Tibial nerve (tissue), 4 donors: ENCODE measurements around the gene NREP. TPM values are rescaled to one million over a fixed set of nuclear protein-coding genes. Genes with fewer than 3 reads are reported as not detected.

Experiments
- DNase-seq, 2 donors: peaks; one replicate each; pipeline ENCODE4 v3.0.0-alpha.2; 2019; ENCODE audit warnings: low spot score in 2 of 2
- H3K27ac ChIP-seq, 4 donors: fragments of 200-600 bp; sonication (generic) in 3 of 4; one replicate each; pipeline ENCODE4 v1.5.1; 2017 to 2019; ENCODE audit warnings: mild to moderate bottlenecking in 1 of 4
- H3K27me3 ChIP-seq, 2 donors: fragments of 200-600 bp; sonication (generic) in 1 of 2; one replicate each; pipeline versions ENCODE4 v1.5.1 to v1.6.0; 2017 to 2019
- H3K36me3 ChIP-seq, 3 donors: fragments of 200-600 bp; sonication (generic); one replicate each; pipeline ENCODE4 v1.5.1; 2018 to 2019
- H3K4me1 ChIP-seq, 4 donors: fragments of 200-600 bp; sonication (generic) in 3 of 4; one replicate each; pipeline ENCODE4 v1.5.1; 2017 to 2019
- H3K4me3 ChIP-seq, 4 donors: fragments of 200-600 bp; sonication (generic) in 3 of 4; one replicate each; pipeline ENCODE4 v1.5.1; 2017 to 2019; ENCODE audit warnings: mild to moderate bottlenecking in 1 of 4, moderate library complexity in 1 of 4
- H3K9me3 ChIP-seq, 4 donors: fragments of 200-600 bp; sonication (generic) in 3 of 4; one replicate each; pipeline ENCODE4 v1.5.1; 2017 to 2019
- EP300 ChIP-seq, 2 donors: sonication (generic); formaldehyde crosslinking; IDR thresholded peaks; one replicate each; pipeline ENCODE4 v1.6.1; 2017; ENCODE audit warnings: antibody characterized with exemption in 2 of 2, mild to moderate bottlenecking in 1 of 2
- POLR2A ChIP-seq, 2 donors: fragments of 450-650 bp; IDR thresholded peaks; one replicate each; pipeline ENCODE4 v1.6.1; 2017; ENCODE audit warnings: antibody characterized with exemption in 2 of 2, mild to moderate bottlenecking in 2 of 2, moderate library complexity in 2 of 2
- WGBS, 2 donors: methylation state at CpG; one replicate each; pipeline ENCODE4 v1.1.5; 2018; 5-methylcytosine and 5-hydroxymethylcytosine counted together
- total RNA-seq, 4 donors: library from RNA; depleted of rRNA; stranded (reverse); fragments of >200 nt; gene quantifications; one replicate each; pipeline ENCODE4 v1.1.0, GENCODE V29; 2016
- TF ChIP-seq, protein P1 (sequence below), 5 experiments: fragments of 200-600 bp in 3 of 5; fragments of 450-650 bp in 2 of 5; sonication (generic) in 3 of 5; IDR thresholded peaks; one replicate each; pipeline ENCODE4 v1.5.1; 2016 to 2019; ENCODE audit warnings: antibody characterized with exemption in 5 of 5, mild to moderate bottlenecking in 3 of 5, moderate library complexity in 2 of 5

The NREP gene
- total RNA-seq, 4 donors from 2014 or later = 3.3 to 18.0 (median 11.3) TPM

DNA sequence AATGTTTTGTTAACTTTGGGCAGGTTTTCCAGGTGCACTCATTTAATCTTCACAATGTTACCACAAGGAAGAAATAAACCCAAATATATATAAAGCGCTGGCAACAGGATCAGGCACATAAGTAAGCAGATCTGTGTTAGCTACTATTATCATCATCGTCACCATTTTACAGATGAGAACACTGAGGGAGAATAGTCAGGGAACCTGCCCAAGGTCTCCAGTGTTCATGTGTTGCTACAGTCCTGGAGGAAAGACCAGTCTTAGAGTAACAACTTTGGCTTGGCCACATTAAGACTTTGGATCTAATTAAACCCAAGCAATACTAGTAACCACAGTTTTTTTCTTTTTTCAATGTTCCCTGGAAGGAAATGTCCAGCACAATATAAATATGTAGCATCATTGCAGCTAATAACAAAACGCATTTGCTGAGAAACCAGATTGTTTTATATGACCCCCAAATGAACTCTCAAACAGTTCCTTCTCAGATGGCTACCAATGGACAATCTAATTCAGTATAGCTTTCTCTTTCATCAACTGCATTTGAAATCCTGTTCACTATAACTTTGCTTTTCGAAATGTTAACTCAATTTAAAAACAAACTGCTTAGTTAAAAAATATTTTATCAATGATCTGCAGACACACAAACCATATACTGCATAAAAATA lies 11.8 kb downstream of the NREP start:
- H3K27ac ChIP-seq = no peak overlapping the region
- TF ChIP-seq EP300 (IDR thresholded peaks at IDR 0.05) = no peak
- no peak for TF ChIP-seq POLR2A (IDR thresholded peaks at IDR 0.05)
- TF ChIP-seq, protein P1, sequence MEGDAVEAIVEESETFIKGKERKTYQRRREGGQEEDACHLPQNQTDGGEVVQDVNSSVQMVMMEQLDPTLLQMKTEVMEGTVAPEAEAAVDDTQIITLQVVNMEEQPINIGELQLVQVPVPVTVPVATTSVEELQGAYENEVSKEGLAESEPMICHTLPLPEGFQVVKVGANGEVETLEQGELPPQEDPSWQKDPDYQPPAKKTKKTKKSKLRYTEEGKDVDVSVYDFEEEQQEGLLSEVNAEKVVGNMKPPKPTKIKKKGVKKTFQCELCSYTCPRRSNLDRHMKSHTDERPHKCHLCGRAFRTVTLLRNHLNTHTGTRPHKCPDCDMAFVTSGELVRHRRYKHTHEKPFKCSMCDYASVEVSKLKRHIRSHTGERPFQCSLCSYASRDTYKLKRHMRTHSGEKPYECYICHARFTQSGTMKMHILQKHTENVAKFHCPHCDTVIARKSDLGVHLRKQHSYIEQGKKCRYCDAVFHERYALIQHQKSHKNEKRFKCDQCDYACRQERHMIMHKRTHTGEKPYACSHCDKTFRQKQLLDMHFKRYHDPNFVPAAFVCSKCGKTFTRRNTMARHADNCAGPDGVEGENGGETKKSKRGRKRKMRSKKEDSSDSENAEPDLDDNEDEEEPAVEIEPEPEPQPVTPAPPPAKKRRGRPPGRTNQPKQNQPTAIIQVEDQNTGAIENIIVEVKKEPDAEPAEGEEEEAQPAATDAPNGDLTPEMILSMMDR (IDR thresholded peaks at IDR 0.05) = no peak
- H3K27me3 ChIP-seq = no peaks in the 10 kb centered on the region
- no peak overlapping the region for H3K4me3 ChIP-seq
- WGBS, 2 donors = 64 to 70% methylated on average over 4 of the region's 4 CpGs
- peaks cover 8 to 36% (median 18%) of the 10 kb centered on the region in 4 donors for H3K4me1 ChIP-seq
- no peaks in the 10 kb centered on the region for H3K9me3 ChIP-seq
- no peak for DNase-seq
- no peaks in the 10 kb centered on the region for H3K36me3 ChIP-seq

DNA sequence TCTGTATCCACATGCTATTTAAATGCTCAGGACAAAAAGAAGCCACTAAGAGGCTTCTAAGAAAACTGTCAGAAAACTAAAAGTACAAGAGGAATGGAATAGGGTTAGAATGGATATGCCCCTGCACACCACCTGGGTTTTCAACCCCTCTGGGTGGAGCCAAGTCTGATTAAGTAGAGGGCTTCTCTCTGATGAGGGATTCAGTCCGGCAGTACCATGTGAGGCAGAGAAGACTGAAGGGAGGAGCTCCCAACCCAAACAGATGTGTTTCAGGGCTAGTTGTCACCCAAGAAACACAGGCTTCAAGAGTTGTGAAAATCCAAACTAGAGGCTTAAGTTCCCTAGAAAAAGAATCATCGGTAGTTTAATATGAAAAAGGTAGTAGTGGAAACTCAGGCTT lies 12.5 kb downstream of the NREP start:
- WGBS, 2 donors = 62 to 76% methylated on average over 2 of the region's 2 CpGs
- DNase-seq = no peak
- H3K27me3 ChIP-seq = no peaks in the 10 kb centered on the region
- no peak overlapping the region for H3K4me3 ChIP-seq
- peaks cover 8 to 36% (median 18%) of the 10 kb centered on the region in 4 donors for H3K4me1 ChIP-seq
- H3K9me3 ChIP-seq = no peaks in the 10 kb centered on the region
- H3K36me3 ChIP-seq = no peaks in the 10 kb centered on the region
- TF ChIP-seq EP300 (IDR thresholded peaks at IDR 0.05) (no peak), POLR2A (IDR thresholded peaks at IDR 0.05) (no peak)
- TF ChIP-seq, protein P1 (IDR thresholded peaks at IDR 0.05) = no peak
- H3K27ac ChIP-seq = no peak overlapping the region

DNA sequence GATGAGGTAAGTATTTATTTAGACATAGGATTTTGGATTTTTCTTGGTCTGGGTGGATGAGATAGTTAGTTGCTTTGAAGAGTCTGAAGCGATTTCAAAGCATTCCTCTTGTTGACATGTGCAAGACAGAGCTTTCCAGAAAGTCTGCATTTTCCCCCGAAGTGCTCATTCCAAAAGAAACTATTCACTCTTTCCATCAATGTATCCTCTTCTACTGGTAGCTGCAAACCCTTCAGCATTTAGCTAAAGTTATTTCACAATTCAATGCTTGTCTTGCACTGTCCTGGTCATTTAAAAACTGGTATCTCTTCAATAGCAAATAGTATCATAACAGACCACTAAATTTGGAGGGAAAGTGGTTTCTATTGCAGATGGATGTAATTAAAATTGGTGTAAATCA lies 13.0 kb downstream of the NREP start:
- H3K27ac ChIP-seq = peak overlapping the region in 1 of 4 donors; percentile 30
- H3K4me1 ChIP-seq = peaks cover 8 to 36% (median 18%) of the 10 kb centered on the region in 4 donors

DNA sequence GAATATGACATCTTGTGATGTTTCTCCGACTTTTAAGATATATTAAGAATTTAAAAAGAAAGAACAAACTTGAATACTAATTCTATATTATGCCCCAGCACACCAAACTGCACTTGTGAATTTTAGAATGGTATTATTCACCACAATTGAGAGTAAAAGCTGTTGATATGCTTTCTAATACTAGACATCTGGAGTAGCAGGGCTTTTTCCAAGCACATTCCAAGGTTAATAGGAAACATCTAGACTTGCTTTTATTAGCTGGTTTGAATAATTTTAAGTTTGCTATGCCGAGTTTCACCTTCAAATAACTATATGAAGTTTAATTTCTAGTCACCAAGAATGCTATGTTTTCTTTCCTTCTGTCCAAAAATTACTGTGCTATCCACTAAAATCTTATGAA lies 13.5 kb downstream of the NREP start:
- WGBS, 2 donors = 31 to 34% methylated on average over 2 of the region's 2 CpGs
- Histone ChIP-seq H3K36me3 (no peaks in the 10 kb centered on the region), H3K27me3 (no peaks in the 10 kb centered on the region), H3K9me3 (no peaks in the 10 kb centered on the region), H3K27ac (peak overlapping the region in 1 of 4 donors; percentile 65), H3K4me1 (peaks cover 8 to 36% (median 18%) of the 10 kb centered on the region in 4 donors), H3K4me3 (no peak overlapping the region)
- TF ChIP-seq EP300 (IDR thresholded peaks at IDR 0.05) (no peak), POLR2A (IDR thresholded peaks at IDR 0.05) (no peak)
- TF ChIP-seq, protein P1 (IDR thresholded peaks at IDR 0.05) = no peak
- no peak for DNase-seq

More for the DNA sequence above, 13.0 kb downstream of the NREP start:
- H3K27me3 ChIP-seq = no peaks in the 10 kb centered on the region
- TF ChIP-seq EP300 (IDR thresholded peaks at IDR 0.05) = no peak
- TF ChIP-seq POLR2A (IDR thresholded peaks at IDR 0.05) = no peak
- TF ChIP-seq, protein P1 (IDR thresholded peaks at IDR 0.05) = no peak
- DNase-seq = no peak
- H3K4me3 ChIP-seq = no peak overlapping the region
- no peaks in the 10 kb centered on the region for H3K36me3 ChIP-seq
- 21 to 30% methylated on average over 2 of the region's 2 CpGs for WGBS, 2 donors
- no peaks in the 10 kb centered on the region for H3K9me3 ChIP-seq

DNA sequence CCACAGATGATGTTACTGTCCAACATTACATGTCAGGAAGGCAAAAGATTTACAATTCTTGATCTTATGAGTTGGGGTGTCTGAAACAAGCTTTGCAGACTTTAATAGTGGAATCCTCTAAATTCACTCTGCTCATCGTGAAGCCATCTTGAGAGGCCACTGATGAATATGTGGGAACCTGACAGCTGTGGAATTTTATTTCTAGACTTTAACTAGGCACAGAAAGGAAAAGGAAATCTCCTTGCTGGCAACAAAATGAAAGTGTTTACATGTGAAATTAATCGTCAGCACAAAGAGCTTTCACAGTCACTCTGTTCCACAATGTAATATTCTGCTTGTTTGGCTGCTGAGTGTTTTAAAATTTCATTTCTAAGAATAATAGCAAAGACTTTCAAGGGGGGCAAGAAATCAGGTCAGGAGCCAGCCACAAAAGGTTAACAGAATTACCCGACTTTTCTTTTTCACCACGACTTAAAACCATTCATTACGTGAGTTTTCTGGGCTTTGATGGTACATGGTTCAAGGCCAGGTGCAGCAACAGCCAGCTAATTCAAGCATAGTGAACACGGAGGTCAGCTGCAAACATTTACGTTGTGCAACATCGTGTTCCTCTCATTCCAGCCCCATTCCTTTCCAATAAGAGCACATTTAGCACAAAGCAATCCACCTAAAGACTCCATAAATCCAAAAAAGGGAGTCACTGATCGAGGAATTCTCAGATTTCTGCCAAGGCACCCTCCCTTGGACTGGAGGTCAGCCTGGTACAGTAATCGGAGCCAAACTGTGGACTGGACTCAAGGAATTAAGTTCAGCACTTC lies 14.6 kb downstream of the NREP start:
- Histone ChIP-seq H3K27ac (peak overlapping the region in 3 of 4 donors; percentile 1 to 65 (median 65)), H3K4me3 (peak overlapping the region in 2 of 4 donors; percentile 15 to 20), H3K36me3 (no peaks in the 10 kb centered on the region), H3K9me3 (no peaks in the 10 kb centered on the region), H3K4me1 (peaks cover 8 to 47% (median 21%) of the 10 kb centered on the region in 4 donors), H3K27me3 (no peaks in the 10 kb centered on the region)
- DNase-seq = no peak
- WGBS, 2 donors = 12 to 18% methylated on average over 10 of the region's 10 CpGs
- TF ChIP-seq POLR2A (IDR thresholded peaks at IDR 0.05) = no peak
- TF ChIP-seq EP300 (IDR thresholded peaks at IDR 0.05) = peak in 1 of 2 donors; percentile 51
